WTC11 (cell line): ENCODE measurements around the gene SLITRK5.

Experiments used
- ATF2 ChIP-seq: sonication (generic); formaldehyde crosslinking; IDR thresholded peaks from 2 replicates; pipeline ENCODE4 v1.8.1; 2022; ENCODE audit warnings: low read depth, missing genetic modification reagents, borderline replicate concordance
- CDX4 ChIP-seq: fragments of 250-450 bp; sonication (Bioruptor Pico); IDR thresholded peaks from 2 replicates; pipeline ENCODE4 v1.9.0; 2021; ENCODE audit warnings: moderate library complexity, mild to moderate bottlenecking, inconsistent platforms, borderline replicate concordance
- CREM ChIP-seq: sonication (generic); formaldehyde crosslinking; IDR thresholded peaks from 2 replicates; pipeline ENCODE4 v1.8.1; 2022; ENCODE audit warnings: mild to moderate bottlenecking, missing genetic modification reagents, moderate library complexity
- CTCF ChIP-seq: fragments of 200-600 bp; IDR thresholded peaks from 2 replicates; pipeline ENCODE4 v1.8.0; 2022; ENCODE audit warnings: antibody characterized with exemption
- ESRRA ChIP-seq: sonication (generic); formaldehyde crosslinking; IDR thresholded peaks from 2 replicates; pipeline ENCODE4 v1.8.1; 2022; ENCODE audit warnings: mild to moderate bottlenecking, missing genetic modification reagents, borderline replicate concordance
- ETV6 ChIP-seq: sonication (generic); formaldehyde crosslinking; IDR thresholded peaks from 2 replicates; pipeline ENCODE4 v1.8.1; 2022; ENCODE audit warnings: mild to moderate bottlenecking, missing genetic modification reagents
- NR1H2 ChIP-seq: sonication (generic); formaldehyde crosslinking; IDR thresholded peaks from 2 replicates; pipeline ENCODE4 v1.9.0; 2021; ENCODE audit warnings: mild to moderate bottlenecking, moderate library complexity, missing genetic modification reagents
- NR2C2 ChIP-seq: sonication (generic); formaldehyde crosslinking; IDR thresholded peaks from 2 replicates; pipeline ENCODE4 v1.8.0; 2022; ENCODE audit warnings: mild to moderate bottlenecking, missing genetic modification reagents
- TEAD1 ChIP-seq: sonication (generic); formaldehyde crosslinking; IDR thresholded peaks from 2 replicates; pipeline ENCODE4 v1.8.0; 2022; ENCODE audit warnings: mild to moderate bottlenecking, missing genetic modification reagents
- ZNF138 ChIP-seq: sonication (generic); formaldehyde crosslinking; conservative IDR thresholded peaks from 2 replicates; pipeline ENCODE4 v1.8.1; 2022; ENCODE audit warnings: mild to moderate bottlenecking, moderate library complexity, missing genetic modification reagents
- TF ChIP-seq, protein P1 (sequence below): sonication (generic); formaldehyde crosslinking; conservative IDR thresholded peaks from 2 replicates; pipeline ENCODE4 v1.8.1; 2022; ENCODE audit warnings: mild to moderate bottlenecking, missing genetic modification reagents
- TF ChIP-seq, protein P2 (sequence below): sonication (generic); formaldehyde crosslinking; IDR thresholded peaks from 2 replicates; pipeline ENCODE4 v1.8.0; 2022; ENCODE audit warnings: missing genetic modification reagents
- TF ChIP-seq, protein P3 (sequence below): fragments of 250-450 bp; sonication (Bioruptor Pico); IDR thresholded peaks from 2 replicates; pipeline ENCODE4 v2.1.2; 2022; ENCODE audit warnings: mild to moderate bottlenecking, moderate library complexity

GRCh38 chr13:87661471-87661870 lies 9.7 kb upstream of the SLITRK5 start:
- no peak for TF ChIP-seq CDX4 (CRISPR knock-in tag)
- TF ChIP-seq CTCF, result no peak
- TF ChIP-seq, protein P1, sequence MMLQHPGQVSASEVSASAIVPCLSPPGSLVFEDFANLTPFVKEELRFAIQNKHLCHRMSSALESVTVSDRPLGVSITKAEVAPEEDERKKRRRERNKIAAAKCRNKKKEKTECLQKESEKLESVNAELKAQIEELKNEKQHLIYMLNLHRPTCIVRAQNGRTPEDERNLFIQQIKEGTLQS, result no peak
- TF ChIP-seq, protein P2, sequence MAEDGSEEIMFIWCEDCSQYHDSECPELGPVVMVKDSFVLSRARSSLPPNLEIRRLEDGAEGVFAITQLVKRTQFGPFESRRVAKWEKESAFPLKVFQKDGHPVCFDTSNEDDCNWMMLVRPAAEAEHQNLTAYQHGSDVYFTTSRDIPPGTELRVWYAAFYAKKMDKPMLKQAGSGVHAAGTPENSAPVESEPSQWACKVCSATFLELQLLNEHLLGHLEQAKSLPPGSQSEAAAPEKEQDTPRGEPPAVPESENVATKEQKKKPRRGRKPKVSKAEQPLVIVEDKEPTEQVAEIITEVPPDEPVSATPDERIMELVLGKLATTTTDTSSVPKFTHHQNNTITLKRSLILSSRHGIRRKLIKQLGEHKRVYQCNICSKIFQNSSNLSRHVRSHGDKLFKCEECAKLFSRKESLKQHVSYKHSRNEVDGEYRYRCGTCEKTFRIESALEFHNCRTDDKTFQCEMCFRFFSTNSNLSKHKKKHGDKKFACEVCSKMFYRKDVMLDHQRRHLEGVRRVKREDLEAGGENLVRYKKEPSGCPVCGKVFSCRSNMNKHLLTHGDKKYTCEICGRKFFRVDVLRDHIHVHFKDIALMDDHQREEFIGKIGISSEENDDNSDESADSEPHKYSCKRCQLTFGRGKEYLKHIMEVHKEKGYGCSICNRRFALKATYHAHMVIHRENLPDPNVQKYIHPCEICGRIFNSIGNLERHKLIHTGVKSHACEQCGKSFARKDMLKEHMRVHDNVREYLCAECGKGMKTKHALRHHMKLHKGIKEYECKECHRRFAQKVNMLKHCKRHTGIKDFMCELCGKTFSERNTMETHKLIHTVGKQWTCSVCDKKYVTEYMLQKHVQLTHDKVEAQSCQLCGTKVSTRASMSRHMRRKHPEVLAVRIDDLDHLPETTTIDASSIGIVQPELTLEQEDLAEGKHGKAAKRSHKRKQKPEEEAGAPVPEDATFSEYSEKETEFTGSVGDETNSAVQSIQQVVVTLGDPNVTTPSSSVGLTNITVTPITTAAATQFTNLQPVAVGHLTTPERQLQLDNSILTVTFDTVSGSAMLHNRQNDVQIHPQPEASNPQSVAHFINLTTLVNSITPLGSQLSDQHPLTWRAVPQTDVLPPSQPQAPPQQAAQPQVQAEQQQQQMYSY (CRISPR knock-in tag), result no peak
- TF ChIP-seq, protein P3, sequence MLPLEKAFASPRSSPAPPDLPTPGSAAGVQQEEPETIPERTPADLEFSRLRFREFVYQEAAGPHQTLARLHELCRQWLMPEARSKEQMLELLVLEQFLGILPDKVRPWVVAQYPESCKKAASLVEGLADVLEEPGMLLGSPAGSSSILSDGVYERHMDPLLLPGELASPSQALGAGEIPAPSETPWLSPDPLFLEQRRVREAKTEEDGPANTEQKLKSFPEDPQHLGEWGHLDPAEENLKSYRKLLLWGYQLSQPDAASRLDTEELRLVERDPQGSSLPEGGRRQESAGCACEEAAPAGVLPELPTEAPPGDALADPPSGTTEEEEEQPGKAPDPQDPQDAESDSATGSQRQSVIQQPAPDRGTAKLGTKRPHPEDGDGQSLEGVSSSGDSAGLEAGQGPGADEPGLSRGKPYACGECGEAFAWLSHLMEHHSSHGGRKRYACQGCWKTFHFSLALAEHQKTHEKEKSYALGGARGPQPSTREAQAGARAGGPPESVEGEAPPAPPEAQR, result no peak
- TF ChIP-seq CREM (CRISPR knock-in tag), result no peak
- TF ChIP-seq ETV6, result no peak
- TF ChIP-seq NR2C2 (CRISPR knock-in tag), result no peak
- no peak for TF ChIP-seq ATF2 (CRISPR knock-in tag)
- no peak for TF ChIP-seq TEAD1
- no peak for TF ChIP-seq ZNF138
- no peak for TF ChIP-seq ESRRA
- no peak for TF ChIP-seq NR1H2 (CRISPR knock-in tag)
